ENCODE data around the gene MSTO1.

DNA sequence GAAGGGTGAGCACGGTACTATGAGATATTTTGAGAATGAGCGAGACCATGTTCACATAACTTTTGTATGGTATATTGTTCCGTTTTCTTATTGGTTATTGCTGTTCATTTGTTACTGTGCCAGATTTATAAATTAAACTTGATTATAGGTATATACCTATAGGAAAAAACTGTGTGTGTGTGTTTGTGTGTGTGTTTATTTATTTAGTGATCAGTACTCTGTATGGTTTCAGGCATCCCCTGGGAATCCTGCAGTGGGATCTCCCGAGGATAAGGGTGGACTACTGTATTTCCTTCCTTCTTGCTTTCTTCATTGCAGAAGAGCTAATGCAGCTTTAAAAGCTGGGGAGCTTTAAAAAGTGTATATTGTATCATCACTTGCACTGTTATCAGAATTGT lies 39.4 kb upstream of the MSTO1 start:
- TF ChIP-seq TAF1 (IDR thresholded peaks at IDR 0.05; ENCODE audit: low read depth), result no peak
- no peak for TF ChIP-seq EZH2 (IDR thresholded peaks at IDR 0.05; ENCODE audit: borderline replicate concordance, insufficient read depth, low read length, poor library complexity, severe bottlenecking)
- TF ChIP-seq SMC3 (conservative IDR thresholded peaks at IDR 0.05; ENCODE audit: poor library complexity), result no peak
